Ureter (tissue), 1 donor: ENCODE results near the gene DBH. TPM values are rescaled to one million over a fixed set of nuclear protein-coding genes. Genes with fewer than 3 reads are reported as not detected.
"Not testable (repeated sequence)": the region's sequence is repeated elsewhere in the genome, so short reads cannot be mapped to it uniquely, and the experiment has no call there.

Source experiments
- DNase-seq: peaks from one replicate; pipeline ENCODE4 v3.0.0-alpha.2; 2020; ENCODE audit warnings: low spot score
- total RNA-seq: library from RNA; stranded (reverse); gene quantifications from one replicate; pipeline ENCODE4 v1.2.4, GENCODE V29; 2023
- donor health status: DM: yes; HTN: yes; CAD: no.

DBH gene
- total RNA-seq, 1 donor from 2014 or later: not detected

- no peak for DNase-seq
Measured at GRCh38 chr9:133622555-133622954, 13.6 kb upstream of the DBH start.

- not testable (repeated sequence) for DNase-seq
Measured at GRCh38 chr9:133626008-133626407, 10.2 kb upstream of the DBH start.

- no peak for DNase-seq
Measured at GRCh38 chr9:133627341-133627740, 8.8 kb upstream of the DBH start.

- no peak for DNase-seq
Measured at GRCh38 chr9:133628766-133629165, 7.4 kb upstream of the DBH start.

GRCh38 chr9:133629221-133630110 is 6.7 kb upstream of the DBH start:
- no peak for DNase-seq

- no peak for DNase-seq
Measured at GRCh38 chr9:133631111-133631510, 5.1 kb upstream of the DBH start.

GRCh38 chr9:133632806-133633680 is 3.1 kb upstream of the DBH start:
- no peak for DNase-seq

GRCh38 chr9:133633681-133634080 is 2.5 kb upstream of the DBH start:
- DNase-seq: no peak

GRCh38 chr9:133634081-133634691 is 2.0 kb upstream of the DBH start:
- no peak for DNase-seq

GRCh38 chr9:133635098-133635497 is 1.1 kb upstream of the DBH start:
- DNase-seq: no peak

- no peak for DNase-seq
Measured at GRCh38 chr9:133636902-133637301, 739 bp downstream of the DBH start.

- DNase-seq: no peak
Measured at GRCh38 chr9:133637451-133638055, 1.4 kb downstream of the DBH start.

- DNase-seq: no peak
Measured at GRCh38 chr9:133638076-133638475, 1.9 kb downstream of the DBH start.

- DNase-seq: no peak
Measured at GRCh38 chr9:133638711-133639110, 2.5 kb downstream of the DBH start.

- DNase-seq: no peak
Measured at GRCh38 chr9:133639613-133640012, 3.5 kb downstream of the DBH start.

GRCh38 chr9:133640160-133640559 is 4.0 kb downstream of the DBH start:
- no peak for DNase-seq

GRCh38 chr9:133640580-133641395 is 4.6 kb downstream of the DBH start:
- no peak for DNase-seq

- DNase-seq: no peak
Measured at GRCh38 chr9:133641396-133641655, 5.2 kb downstream of the DBH start.

- DNase-seq: no peak
Measured at GRCh38 chr9:133641861-133642595, 5.9 kb downstream of the DBH start.

GRCh38 chr9:133642708-133643361 is 6.7 kb downstream of the DBH start:
- DNase-seq: no peak
